Activated CD8-positive, alpha-beta memory T cell treated with anti-CD3 and anti-CD28 coated beads, Interleukin-2, amount 50 U/mL, for 24 hours (primary cell): ENCODE results near the gene NHLH1.
"Not testable (repeated sequence)": the region's sequence is repeated elsewhere in the genome, so short reads cannot be mapped to it uniquely, and the experiment has no call there.

Source experiments
- DNase-seq: peaks from one replicate; pipeline ENCODE4 v3.0.0-alpha.2; 2020; ENCODE audit errors: extremely low read depth

Gene NHLH1

DNA sequence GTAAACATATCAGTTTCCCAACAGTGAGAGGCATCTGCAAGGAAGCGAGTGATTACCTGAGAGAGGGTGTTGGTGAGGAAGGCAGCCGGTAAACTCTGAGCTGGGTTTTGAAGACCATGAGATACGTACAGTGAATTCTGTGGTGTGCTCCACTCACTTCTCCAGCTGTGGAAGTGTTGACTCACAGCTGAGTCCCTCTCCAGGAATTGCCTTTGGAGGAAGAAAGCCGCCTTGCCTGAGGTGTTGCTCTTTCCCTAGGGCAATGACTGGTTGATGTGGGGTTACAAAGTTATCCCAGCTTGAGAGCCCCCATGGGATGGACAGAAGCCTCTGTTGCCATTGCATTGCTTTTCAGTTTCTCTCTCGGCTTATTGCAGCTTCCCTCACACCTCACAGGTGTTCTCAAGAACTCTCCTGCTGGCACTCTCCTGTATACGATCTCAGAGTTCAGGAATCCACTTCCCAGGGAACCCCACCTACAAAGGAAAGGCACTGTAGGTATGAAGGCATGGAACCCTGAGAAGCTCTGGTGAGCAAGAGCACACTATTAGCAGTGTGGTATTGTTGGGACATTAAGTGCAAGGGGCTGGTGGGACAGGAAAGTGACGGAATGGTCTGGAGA is 10.8 kb downstream of the NHLH1 start:
- no peak for DNase-seq

DNA sequence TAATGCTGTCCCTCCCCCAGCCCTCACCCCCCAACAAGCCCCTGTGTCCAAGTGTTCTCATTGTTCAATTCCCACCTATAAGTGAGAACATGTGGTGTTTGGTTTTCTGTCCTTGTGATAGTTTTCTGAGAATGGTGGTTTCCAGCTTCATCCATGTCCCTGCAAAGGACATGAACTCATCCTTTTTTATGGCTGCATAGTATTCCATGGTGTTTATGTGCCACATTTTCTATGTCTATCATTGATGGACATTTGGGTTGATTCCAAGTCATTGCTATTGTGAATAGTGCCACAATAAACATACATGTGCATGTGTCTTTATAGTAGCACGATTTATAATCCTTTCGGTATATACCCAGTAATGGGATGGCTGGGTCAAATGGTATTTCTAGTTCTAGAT is 17.9 kb downstream of the NHLH1 start:
- not testable (repeated sequence) for DNase-seq

DNA sequence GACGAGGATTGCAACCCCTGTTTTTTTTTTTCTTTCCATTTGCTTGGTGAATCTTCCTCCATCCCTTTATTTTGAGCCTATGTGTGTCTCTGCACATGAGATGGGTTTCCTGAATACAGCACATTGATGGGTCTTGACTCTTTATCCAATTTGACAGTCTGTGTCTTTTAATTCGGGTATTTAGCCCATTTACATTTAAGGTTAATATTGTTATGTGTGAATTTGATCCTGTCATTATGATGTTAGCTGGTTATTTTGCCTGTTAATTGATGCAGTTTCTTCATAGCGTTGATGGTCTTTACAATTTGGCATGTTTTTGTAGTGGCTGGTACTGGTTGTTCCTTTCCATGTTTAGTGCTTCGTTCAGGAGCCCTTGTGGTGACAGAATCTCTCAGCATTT is 21.5 kb downstream of the NHLH1 start:
- DNase-seq: not testable (repeated sequence)

DNA sequence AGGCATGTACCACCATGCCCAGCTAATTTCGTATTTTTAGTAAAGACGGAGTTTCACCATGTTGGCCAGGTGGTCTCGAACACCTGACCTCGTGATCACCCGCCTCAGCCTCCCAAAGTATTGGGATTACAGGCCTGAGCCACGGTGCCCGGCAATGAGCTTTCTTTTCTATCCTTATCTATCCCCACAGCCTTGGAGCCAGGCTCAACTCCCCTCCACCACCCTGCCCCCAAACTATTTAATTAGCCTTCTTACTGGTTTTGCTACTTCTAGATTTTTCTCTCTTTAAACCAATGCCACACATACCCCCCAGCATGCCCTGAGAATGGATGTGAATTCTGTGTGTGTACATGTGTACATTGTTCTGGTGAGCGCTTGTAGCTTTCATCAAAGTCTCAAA is 27.8 kb downstream of the NHLH1 start:
- DNase-seq: no peak

DNA sequence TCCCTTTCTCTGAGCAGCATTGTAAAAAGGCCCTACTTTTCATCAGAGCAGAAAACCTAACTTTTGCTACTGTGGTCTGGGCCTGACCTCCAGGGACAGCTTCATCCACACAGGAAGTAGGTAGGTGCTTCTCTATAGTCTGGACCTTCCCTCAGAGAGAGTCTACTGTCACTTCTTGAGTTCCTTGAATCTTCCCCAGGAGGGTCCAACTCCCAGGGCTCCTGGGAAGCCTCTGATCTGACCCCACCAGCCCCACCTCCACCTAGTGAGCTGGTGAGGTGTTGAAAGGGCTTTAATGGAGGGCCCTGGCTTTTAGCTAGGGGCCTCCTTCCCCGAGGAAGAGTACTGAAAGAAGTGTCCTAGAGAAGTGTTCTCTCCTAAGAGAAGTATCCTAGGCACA is 30.8 kb downstream of the NHLH1 start:
- no peak for DNase-seq

DNA sequence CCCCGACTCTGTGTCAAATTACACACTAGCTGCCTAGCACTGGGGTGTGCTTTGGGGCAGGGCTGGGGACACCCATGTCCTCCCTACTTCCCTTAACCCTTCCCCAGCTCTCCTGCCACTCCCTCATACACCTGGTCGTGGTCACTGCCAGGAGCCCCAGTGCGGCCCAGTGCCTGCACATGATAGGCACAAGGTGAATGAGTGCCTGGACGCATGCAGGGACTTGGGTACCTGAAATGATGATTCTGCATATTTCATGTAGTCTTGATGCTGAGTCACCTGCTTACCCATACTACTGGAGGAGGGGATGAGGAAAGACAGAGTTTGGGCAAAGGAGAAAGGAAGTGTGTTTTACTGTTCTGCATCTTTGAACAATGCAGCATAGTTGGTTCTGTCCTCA is 32.0 kb downstream of the NHLH1 start:
- no peak for DNase-seq

DNA sequence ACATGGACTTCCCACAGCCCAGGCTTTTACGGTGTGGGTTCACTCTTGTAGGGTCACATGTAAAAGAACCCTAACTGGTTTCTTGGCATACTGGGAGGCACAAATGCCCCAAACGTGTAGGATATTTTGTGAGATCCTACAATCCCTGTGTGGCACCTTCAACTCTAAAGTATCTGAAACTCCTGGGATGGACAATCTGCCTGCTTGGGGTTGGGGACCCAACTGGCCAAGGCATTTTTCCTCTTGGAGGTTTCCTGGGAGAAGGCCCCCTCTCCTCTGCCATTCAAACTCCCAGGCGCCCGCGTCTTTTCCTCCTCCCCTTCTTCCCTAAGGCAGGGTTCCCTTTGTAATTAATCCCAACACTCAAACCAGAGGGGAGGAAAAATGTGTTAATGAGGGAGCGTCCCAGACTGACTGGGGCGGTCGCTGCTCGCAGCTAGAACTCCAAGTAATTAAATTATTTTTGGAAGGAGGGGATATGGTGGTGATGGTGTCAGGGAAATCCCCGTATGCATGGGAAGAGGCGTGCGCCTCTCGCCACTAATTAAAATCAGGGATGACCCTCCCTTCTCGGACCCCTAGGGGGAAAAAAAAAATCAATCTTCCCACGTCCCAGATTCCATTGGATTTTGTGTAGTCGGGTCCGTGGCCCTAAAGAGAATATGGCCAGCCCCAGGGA is 32.8 kb downstream of the NHLH1 start:
- DNase-seq: no peak

DNA sequence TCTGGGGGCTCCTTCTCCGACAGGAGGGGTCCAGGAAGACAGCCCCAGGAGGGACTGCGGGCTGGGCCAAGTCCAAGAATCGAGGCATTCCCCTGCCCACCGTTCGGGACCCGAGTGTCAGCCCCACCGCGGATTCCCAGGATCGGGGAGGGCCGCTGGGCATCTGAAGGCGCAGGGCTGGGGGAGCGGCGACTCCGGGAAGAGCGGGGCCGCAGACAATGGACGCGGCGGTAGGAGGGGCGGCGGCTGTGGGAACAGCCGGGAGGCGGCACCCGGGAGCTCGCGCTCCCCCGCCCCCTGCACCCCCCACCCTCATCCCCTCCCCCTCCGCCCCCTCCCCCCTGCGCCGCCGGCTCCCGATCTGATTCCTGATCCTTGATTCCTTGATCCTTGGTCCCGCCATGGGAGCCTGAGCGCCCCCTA is 33.4 kb downstream of the NHLH1 start, which contains the start of gene VANGL2:
VANGL2 (plus strand) TSS at position 342 of the 423 bp plus-strand sequence. CDS start 15,274 bp downstream, outside the sequence.
- no peak for DNase-seq

DNA sequence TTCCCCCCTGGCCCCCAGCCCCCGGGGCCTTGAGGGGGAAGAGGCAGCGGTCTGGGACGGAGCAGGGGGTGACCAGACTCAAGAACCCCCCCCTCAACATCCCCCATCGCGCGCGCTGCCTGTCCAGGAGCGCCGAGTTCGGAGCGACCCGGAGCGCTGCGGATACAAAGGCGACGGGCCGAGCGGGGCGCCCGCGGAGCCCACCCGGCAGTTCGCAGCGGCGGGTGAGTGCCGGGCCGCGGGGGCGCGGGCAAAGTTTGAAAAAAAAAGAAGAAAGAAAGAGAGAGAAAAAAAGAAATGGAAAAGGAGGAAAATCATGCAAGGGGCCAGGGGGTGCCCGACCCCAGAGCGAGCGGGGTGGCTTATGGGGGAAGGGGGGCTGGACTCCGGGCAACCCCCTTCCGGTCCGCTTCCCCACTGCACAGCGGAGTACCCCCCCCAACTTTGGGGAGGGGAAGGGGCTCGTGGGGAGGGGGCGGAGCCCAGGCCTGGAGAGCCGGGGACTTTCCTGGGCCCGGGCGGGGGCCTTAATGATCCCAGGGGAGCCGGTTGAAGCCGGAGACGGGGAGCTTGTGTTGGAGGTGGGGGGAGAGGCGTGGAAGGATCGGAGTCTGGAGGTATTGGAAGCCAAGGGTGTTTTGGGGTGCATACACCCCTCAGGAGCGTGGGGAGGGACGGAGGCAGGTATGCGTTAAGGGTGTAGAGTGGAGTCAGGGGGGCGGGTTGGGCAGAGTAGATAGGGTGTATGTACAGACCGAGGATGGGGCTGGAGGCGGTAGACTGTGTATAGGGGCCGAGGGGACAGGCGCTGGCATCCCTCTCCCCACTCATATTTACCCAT is 34.0 kb downstream of the NHLH1 start:
- DNase-seq: no peak

DNA sequence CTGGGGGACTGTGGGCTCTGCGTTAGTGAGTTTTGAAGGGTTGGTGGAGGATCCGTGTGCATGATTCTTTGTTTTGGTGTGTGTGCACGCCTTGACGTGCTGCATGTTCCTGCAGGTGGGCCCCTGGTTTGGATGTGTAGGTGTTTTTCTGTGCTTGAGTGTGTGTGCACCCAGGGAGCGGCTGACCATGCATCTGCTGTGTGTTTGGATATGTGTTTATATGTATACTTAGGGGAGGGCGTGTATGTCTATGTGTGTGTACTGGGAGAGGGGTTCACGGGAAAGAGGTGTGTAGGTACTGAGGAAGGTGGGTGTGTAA is 34.6 kb downstream of the NHLH1 start:
- DNase-seq: no peak

DNA sequence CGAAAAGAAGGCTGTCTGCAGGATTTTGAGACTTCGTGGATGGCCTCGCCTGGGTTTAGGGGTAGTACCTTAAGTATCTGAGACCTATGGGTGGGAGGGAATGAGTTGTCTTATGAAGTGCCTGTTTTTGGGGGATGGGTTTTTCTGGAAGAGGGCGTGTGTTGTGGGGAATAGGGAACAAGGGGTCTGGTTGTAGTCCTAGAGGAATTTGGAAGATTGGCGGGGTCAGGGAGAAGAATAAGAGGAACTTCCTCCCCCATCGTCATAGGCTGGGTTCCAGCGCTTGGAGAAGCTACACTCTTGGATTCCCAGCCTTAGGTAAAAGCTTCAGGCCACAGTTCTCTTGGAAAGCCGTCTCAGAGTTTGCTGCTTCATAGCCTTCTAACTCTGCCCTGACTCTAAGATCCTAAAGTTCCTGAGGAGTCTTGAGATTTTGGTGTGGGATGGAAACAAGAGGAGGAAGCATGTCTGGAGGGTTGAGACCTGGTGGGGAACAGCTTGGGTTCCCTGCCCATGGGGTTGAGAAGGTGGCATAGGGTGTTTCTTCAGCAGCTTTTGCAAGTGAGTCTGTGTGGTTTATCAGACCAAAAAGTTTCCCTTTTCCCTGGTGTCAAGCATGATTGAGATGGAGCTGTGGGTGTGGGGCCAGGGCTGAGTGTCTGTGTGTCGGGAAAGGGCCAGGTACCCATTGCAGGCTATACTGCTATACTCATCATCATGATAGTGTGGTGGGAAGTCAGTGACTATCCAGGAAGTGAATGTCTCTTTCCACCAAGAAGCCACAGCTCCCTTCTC is 35.3 kb downstream of the NHLH1 start:
- DNase-seq: no peak

DNA sequence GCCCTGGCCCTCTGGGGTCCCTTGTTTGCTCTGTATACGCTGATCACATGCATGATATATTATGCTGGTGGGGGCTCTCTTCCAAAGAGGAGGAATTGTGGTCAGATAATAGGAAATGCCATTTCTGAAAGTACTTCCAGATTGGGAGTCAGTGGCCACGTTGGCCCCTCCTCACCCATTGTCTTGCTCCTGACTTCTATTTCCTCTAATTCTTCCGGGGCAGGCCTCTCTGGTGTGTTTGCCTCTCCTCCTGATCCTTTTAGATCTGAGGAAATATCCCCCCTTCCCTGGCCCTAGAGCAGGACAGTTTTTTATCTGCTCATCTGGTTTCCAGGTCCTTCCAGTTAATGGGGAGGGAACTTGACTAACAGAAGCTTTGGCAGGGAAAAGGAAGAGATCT is 36.4 kb downstream of the NHLH1 start:
- DNase-seq: no peak

DNA sequence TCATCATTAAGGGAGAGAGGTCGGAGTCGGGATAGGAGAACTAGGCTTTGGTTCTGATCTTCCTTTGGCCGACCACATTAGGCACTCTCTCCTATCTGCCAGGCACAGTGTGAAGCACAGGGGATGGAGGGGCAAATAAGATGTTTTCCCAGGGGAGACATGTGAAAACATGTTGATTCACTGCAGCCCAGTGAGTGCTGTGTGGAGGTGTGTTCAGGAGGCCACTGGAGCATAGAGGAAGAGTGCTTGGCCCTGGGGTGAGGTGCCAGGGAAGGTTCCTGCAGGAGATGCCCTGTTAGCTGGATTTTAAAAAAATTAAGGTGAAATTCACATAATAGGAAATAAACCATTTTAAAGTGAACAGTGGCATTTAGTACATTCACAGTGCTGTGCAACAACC is 37.2 kb downstream of the NHLH1 start:
- DNase-seq: no peak

DNA sequence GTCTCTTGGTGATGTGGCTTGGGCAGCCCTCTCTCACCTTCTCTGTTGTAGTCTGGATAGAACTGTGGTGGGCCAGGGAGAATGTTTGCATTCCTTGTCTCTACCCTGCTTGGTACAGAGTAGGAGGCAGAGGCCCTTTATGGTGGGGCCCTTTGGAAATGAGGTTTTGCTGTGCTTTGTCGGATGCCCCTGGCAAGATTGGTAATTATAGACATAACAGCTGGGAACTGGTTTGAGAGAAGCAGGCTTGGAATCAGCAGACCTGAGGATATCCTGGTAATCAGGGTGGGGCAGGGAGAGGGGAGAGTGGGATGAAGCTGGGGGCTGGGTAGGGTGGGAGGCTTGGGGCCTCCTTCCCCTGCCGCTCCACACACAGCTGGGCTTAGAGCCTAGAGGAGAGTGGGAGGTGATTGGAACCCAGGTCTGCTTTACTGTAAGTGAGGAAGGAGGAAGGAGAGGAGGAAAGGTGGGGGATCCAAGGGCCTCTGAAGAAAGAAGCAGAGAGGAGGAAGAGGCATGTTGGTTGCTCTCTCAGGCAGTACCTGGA is 38.5 kb downstream of the NHLH1 start:
- DNase-seq: no peak

DNA sequence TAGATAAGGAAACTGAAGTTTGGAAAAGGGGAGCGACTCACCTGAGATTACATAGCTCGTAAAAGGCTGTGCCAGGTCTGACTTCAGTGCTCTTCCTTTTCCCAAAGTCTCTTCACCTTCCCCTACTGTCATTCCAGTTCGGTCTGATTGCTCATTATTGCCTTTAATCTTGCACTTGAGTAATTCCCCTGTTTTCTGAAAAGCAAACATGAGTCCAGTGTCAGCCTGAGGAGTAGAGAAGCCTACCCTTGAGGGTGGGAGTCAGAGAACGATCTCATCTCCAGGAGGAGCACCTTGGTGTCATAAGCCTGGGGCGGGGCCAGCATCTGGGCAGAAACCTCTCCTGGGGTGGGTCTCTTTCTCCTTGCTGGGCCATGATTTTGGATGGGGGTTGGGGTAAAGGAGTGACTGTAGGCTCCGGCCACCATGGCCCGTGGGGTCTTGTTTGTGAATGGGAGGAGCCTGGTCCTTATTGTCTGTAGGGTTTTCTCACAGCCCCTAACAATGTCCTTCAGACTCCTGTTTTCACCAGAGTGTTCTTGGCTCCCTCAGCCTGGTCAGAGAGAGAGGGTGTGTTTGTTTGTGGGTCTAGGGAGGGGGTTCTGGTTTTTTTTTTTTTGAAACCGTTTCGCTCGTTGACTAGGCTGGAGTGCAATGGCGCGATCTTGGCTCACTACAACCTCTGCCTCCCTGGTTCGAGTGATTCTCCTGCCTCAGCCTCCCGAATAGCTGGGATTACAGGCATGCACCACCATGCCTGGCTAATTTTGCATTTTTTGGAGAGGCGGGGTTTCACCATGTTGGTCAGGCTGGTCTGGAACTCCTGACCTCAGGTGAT is 39.5 kb downstream of the NHLH1 start:
- no peak for DNase-seq

DNA sequence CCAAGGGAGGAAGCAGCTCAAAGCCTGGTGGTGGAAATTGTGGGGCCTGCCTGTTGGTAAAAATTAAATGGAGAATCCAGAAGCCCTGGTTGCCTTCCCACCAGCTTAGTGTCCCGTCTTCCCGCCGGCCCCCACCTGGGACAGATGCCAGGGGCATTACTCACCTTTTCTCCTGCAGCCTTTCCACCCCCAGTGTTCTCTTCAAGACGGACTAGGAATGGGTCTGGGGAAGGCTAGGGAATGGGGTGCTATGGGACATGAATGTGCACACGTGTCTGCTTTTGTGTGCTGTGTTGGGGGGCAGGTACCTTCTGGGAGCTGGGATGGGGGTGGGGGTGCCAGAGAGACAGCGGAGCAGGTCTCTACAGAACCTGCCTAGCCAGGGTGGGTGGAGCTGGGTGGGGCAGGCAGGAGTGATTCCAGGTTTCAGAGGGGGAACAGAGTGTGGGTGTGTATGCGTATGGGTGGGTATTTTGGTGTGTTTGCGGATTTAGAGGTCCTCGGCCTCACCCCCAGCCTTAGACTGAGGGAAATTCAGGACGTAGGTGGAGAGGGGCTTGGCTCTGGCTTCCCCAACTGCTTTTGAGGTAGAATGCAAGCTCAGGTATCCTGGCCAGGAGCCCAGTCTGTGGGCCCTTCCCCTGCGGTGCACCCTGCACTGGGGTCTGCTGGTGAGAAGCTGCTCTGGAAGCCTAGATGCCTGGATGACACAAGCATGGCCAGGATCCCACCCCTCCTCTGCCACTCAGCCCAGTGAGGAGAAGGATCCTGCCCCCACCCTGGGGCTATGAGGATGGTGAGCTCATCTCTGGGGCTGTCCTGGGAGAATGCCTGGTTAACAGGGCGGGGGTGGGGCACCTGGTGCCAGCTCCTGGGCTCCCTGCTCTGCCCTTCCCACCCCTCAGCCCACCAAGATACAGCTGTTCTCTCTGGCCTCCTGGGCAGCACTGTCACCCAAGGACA is 41.2 kb downstream of the NHLH1 start:
- no peak for DNase-seq

DNA sequence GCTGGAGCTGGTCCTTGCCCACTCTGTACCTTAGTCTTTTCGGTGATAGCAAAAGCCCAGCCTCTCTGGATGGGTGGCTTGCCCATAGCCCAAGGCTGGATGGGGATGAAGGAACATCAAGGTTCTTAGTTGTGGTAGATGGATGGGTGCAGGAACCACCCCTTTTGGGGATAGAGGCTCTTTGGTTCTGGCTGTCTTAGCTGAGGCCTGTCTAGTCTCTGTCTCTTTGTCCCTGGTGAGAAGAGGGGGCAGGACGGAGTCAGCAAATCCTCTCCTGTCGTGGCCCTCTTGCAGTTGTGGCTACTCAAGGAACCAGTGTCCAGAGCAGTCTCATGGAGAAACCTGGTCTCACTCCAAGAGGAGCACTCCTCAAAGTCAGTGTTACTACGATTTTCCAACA is 42.0 kb downstream of the NHLH1 start:
- DNase-seq: no peak

DNA sequence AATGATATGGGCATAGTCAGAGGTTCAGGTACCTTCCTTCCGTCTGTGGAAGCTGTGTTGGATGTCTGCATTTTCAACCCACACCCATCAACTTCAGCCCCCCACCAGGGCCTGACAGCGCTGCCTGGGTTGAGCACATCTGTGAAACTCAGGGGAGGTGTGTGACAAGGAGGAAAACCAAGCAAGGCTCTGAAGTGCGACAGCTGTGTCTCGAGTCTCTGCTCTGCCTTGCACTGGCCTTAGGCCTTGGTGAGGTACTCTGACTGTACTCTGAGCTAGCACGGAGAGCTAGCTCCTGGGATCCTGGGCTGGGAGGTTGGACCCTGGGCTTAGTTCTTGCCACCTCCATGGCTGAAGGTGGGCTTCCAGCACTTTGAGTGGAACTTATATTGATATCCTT is 42.6 kb downstream of the NHLH1 start:
- no peak for DNase-seq

DNA sequence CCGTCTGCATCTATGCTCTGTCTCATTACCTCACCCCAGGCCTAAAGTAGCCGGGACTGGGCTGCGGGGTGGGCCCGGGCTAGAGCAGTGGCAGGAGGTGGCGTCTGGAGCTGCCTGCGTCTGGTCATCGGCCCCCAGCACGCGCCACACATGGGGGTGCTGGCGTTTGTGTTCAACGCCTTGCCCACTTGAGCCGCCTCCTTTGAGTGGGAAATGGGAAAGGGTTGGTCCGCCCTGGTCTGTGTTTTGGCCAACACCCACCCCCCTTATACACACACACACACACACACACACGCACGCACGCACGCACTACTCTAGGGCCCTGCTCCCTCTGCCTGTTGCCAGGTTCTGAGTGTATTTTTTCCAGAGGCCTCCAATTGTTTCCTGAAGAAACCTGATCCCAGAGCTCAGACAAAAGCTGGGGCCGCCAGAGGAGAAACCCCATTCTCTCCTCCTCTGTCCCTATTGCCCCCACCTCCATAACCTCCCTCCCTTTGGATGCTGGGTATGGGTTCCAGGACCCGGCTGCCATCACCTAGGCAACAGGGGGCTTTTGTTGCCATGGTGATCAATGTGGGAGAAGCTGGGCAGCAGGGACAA is 43.6 kb downstream of the NHLH1 start:
- no peak for DNase-seq
